ENCODE results near the gene IL36G. TPM values are rescaled to one million over a fixed set of nuclear protein-coding genes. Genes with fewer than 3 reads are reported as not detected.

IL36G gene
- total and polyA plus RNA-seq, 11 donors, result not detected

DNA sequence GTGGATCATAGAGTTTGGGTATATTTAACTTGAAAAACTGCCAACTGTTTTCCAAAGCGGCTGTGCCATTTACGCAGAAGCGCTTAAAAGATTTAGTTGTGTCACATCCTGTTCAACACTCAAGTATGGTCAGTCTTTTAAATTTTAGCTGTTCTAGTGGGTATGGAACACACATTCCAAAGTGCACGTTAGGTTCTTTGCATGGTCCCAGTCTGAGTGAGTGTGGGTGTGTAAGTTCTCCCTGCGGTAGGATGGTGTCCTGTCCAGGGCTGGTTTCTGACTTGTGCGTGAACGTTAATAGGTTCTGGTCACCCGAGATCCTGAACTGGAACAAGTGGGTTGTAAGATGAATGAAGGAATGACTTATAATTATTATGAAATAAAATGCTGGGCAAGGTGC, 28.4 kb upstream of the IL36G start:
- ATAC-seq (no peak), DNase-seq (no peak)
- peaks cover 0 to 35% (median 11%) of the 10 kb centered on the region in 12 donors for H3K9me3 ChIP-seq
- TF ChIP-seq POLR2A (IDR thresholded peaks at IDR 0.05), result no peak
- TF ChIP-seq, protein P1, sequence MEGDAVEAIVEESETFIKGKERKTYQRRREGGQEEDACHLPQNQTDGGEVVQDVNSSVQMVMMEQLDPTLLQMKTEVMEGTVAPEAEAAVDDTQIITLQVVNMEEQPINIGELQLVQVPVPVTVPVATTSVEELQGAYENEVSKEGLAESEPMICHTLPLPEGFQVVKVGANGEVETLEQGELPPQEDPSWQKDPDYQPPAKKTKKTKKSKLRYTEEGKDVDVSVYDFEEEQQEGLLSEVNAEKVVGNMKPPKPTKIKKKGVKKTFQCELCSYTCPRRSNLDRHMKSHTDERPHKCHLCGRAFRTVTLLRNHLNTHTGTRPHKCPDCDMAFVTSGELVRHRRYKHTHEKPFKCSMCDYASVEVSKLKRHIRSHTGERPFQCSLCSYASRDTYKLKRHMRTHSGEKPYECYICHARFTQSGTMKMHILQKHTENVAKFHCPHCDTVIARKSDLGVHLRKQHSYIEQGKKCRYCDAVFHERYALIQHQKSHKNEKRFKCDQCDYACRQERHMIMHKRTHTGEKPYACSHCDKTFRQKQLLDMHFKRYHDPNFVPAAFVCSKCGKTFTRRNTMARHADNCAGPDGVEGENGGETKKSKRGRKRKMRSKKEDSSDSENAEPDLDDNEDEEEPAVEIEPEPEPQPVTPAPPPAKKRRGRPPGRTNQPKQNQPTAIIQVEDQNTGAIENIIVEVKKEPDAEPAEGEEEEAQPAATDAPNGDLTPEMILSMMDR (IDR thresholded peaks at IDR 0.05), result no peak
- no peaks in the 10 kb centered on the region for H3K4me1 ChIP-seq
- no peak overlapping the region for H3K27ac ChIP-seq
- H3K36me3 ChIP-seq, result no peaks in the 10 kb centered on the region
- peaks cover 0 to 28% (median 0%) of the 10 kb centered on the region in 9 donors for H3K27me3 ChIP-seq
- H3K4me3 ChIP-seq, result no peak overlapping the region
- WGBS, 4 donors, result 74 to 87% (median 84%) methylated on average over 8 of the region's 8 CpGs
- intact Hi-C loops (cut with DNase I), result loop anchor here in 2 of 10 donors (10.0 kb wide), 1 partner anchor 345 kb away; no protein-coding TSS in a partner anchor

DNA sequence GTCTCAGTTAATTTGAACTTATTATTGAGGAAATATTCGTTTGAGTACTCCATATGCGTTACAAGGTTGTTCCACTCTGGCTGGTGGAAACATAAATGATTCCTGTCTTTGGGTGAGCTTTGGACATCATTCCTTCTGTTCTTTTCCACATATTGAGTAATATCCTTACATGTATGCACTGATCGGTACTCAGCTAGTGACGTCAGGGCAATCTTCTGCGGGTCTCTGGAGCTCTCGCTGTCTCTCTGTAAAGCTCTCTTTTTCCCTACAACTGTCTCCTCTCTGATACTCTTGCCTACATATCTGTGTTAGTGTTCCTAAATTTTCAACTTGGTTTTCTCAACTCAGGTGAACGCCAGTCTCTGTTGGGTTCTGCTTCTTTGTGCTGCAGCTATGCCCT, 23.4 kb upstream of the IL36G start:
- H3K4me1 ChIP-seq, result no peaks in the 10 kb centered on the region
- DNase-seq (no peak), ATAC-seq (no peak)
- peaks cover 0 to 26% (median 0%) of the 10 kb centered on the region in 9 donors for H3K27me3 ChIP-seq
- WGBS, 4 donors, result 90 to 91% (median 90%) methylated on average over 7 of the region's 7 CpGs
- H3K36me3 ChIP-seq, result no peaks in the 10 kb centered on the region
- no peak overlapping the region for H3K4me3 ChIP-seq
- H3K27ac ChIP-seq, result no peak overlapping the region
- H3K9me3 ChIP-seq, result no peaks in the 10 kb centered on the region
- no peak for TF ChIP-seq POLR2A (IDR thresholded peaks at IDR 0.05)
- TF ChIP-seq, protein P1 (IDR thresholded peaks at IDR 0.05), result no peak
- intact Hi-C loops (cut with DNase I), result no loop called here

DNA sequence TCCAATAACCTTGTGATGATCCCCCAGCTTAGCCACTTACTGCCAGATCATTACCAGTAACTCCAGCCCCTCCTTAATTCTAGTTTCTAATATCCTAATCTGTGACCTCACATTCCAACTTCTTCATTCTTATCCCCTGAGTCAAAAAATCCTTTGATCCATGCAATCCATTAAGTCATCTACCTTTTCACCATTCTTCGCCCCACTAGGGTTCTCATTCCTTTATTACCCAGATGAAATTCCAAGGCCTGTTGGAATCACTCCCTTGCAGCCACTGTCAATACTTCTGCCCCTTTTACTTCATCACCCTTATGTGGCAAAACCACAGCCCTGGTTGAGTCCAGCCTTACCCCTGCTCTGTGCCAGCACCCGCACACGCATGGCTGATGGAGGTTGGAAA, 20.3 kb upstream of the IL36G start:
- 94 to 98% (median 98%) methylated on average over 3 of the region's 3 CpGs for whole genome bisulfite sequencing, 4 donors
- Histone ChIP-seq H3K27ac (no peak overlapping the region), H3K36me3 (no peaks in the 10 kb centered on the region), H3K27me3 (peaks cover 0 to 20% (median 0%) of the 10 kb centered on the region in 9 donors), H3K9me3 (no peaks in the 10 kb centered on the region), H3K4me1 (no peaks in the 10 kb centered on the region), H3K4me3 (no peak overlapping the region)
- ATAC-seq, result no peak
- no peak for DNase-seq
- intact Hi-C loops (cut with DNase I), result loop anchor here in 8 of 10 donors (5.0 kb wide), 2 partner anchors 205 to 210 kb away; no protein-coding TSS in a partner anchor
- no peak for TF ChIP-seq POLR2A (IDR thresholded peaks at IDR 0.05)
- TF ChIP-seq, protein P1 (IDR thresholded peaks at IDR 0.05), result no peak

DNA sequence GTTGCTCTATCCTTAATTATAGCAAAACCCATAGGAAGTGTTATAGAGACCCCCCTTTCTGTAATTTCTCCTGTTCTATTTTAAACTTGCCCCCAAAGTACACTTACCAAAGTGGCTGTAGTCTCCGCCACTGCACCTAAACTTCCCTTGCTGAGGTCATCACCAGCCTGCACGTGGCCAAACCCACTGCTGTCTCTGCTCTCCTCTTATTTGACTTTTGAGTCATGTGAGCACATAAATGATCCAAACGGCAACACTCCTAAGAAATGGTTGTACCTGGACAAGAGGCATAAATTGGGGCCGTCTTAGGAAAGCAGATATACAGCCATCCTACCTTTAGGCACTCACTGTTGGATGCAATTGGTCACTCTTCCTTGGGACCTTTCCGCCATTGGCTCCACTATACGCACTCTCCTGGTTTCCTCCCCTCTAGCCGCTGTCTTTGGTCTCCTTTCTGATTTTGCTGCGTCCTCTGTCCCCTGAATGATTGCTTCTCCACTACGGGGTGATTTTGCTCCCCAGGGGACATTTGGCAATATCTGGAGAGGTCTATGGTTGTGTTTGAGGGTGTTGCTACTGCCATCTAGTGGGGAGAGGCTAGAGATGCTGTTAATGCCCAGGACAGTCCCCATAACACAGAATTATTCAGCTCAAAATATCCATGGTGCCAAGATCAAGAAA, 19.2 kb upstream of the IL36G start:
- no peak overlapping the region for H3K27ac ChIP-seq
- no peak for DNase-seq
- 36 to 54% (median 47%) methylated on average over 9 of the region's 9 CpGs for WGBS, 4 donors
- peak in 3 of 4 donors; percentile 69 to 74 (median 73) for ATAC-seq
- H3K4me1 ChIP-seq, result no peaks in the 10 kb centered on the region
- intact Hi-C loops (cut with DNase I), result loop anchor here in 9 of 10 donors (2.0 to 5.0 kb wide), 3 partner anchors 206 to 211 kb away; no protein-coding TSS in a partner anchor
- TF ChIP-seq, protein P1 (IDR thresholded peaks at IDR 0.05), result peak; percentile 54 to 81 (median 72)
- TF ChIP-seq POLR2A (IDR thresholded peaks at IDR 0.05), result no peak
- H3K27me3 ChIP-seq, result peaks cover 0 to 20% (median 0%) of the 10 kb centered on the region in 9 donors
- H3K4me3 ChIP-seq, result no peak overlapping the region
- H3K36me3 ChIP-seq, result no peaks in the 10 kb centered on the region
- no peaks in the 10 kb centered on the region for H3K9me3 ChIP-seq
